AG10803 (cell line): ENCODE data around the gene DDX49.

Experiments
- DNase-seq: peaks from one replicate; pipeline ENCODE4 v3.0.0; 2010; ENCODE audit warnings: low read depth
- H3K4me3 ChIP-seq: 2 replicates; pipeline ENCODE4 v1.5.1; 2011; ENCODE audit warnings: mild to moderate bottlenecking, low read length, control low read depth
- TF ChIP-seq, protein P1 (sequence below): conservative IDR thresholded peaks from 2 replicates; pipeline ENCODE4 v1.5.1; 2011; ENCODE audit warnings: mild to moderate bottlenecking, low read length, control low read depth, inconsistent platforms

Gene DDX49

GRCh38 chr19:18878058-18878797 is 41.3 kb upstream of the DDX49 start:
- DNase-seq: no peak
- TF ChIP-seq, protein P1, sequence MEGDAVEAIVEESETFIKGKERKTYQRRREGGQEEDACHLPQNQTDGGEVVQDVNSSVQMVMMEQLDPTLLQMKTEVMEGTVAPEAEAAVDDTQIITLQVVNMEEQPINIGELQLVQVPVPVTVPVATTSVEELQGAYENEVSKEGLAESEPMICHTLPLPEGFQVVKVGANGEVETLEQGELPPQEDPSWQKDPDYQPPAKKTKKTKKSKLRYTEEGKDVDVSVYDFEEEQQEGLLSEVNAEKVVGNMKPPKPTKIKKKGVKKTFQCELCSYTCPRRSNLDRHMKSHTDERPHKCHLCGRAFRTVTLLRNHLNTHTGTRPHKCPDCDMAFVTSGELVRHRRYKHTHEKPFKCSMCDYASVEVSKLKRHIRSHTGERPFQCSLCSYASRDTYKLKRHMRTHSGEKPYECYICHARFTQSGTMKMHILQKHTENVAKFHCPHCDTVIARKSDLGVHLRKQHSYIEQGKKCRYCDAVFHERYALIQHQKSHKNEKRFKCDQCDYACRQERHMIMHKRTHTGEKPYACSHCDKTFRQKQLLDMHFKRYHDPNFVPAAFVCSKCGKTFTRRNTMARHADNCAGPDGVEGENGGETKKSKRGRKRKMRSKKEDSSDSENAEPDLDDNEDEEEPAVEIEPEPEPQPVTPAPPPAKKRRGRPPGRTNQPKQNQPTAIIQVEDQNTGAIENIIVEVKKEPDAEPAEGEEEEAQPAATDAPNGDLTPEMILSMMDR: no peak
- H3K4me3 ChIP-seq: no peak overlapping the region

GRCh38 chr19:18878858-18879578 is 40.5 kb upstream of the DDX49 start:
- no peak for DNase-seq
- no peak overlapping the region for H3K4me3 ChIP-seq
- TF ChIP-seq, protein P1: no peak

- TF ChIP-seq, protein P1: no peak
- H3K4me3 ChIP-seq: no peak overlapping the region
- no peak for DNase-seq
These were observed 39.7 kb upstream of the DDX49 start for GRCh38 chr19:18879579-18880373.

DNA sequence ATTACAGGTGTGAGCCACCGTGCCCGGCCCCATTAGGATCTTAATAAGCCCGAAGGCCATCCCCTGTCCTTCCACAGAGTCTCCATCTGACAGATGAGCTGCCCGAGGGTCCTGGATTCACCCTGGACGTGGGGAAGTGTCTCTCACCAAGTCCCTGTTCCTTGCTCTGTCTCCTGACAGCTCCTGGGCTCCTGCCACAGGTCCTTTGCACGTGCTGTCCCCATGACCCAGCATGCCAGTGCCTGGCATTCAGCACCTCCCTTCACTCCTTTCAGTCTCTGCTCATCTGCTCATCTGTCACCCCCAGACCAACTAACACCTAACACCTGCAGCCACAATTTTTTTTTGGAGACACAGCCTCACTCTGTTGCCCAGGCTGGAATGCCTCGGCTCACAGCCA is 38.0 kb upstream of the DDX49 start:
- H3K4me3 ChIP-seq: no peak overlapping the region
- TF ChIP-seq, protein P1: no peak
- no peak for DNase-seq

DNA sequence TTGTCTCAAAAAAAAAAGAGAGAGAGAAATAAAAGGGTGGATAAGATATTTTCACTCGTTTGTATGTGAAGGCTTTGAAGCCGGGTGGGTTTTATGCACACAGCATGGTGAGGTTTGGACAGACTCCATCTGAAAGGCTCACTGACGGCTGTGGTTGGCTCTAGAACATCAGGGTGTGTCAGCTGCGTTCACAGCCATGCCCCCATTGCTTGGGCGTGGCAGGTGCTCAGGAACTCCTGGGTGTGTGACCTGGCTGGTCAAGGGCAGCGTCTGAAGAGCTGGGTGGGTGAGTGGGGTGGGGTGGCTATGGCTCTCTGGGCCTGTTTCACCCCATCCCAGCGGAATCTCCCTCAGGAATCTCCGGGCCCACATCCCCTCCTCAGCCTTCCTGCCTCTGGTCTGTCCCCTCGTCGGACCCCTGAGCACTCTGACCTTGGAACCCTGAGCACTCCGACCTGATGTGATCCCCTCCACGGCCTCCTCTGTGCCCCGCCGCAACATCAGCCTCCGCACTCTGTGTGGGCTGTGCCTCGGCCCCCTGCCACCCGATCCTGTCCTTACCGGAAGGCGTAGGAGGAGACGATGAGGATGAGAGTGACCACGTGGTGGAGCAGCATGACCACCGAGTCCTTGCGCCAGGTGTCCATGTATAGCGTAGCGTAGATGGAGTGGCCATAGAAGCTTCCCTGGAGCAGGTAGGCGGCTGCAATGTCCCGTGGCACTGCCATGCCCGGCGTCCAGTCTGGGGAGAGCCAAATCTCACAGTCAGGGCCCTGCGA is 35.8 kb upstream of the DDX49 start:
- H3K4me3 ChIP-seq: no peak overlapping the region
- TF ChIP-seq, protein P1: no peak
- DNase-seq: no peak

DNA sequence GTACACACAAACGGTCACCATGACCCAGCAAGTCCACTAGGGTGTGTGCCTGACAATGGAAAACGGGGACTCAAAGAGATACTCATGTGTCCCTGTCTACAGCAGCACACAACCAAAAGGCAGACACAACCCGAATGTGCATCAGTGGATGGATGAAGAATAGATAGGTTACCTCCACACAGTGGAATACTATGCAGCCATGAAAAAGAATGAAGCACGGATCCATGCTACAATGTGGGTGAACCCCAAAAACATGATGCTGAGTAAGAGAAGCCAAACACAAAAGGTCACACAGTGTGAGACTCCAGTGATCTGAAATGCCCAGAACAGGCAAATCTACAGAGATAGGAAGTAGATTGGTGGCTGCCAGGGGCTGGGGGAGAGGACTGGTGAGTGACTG is 32.5 kb upstream of the DDX49 start:
- TF ChIP-seq, protein P1: no peak
- DNase-seq: no peak
- no peak overlapping the region for H3K4me3 ChIP-seq
